SW 1271 (cell line): ENCODE results near the gene NEK10.

Experiments used
- DNase-seq, 2 experiments: peaks; one replicate each; lab custom pipeline; 2025; lab: John Stamatoyannopoulos, UW

NEK10 gene

DNA sequence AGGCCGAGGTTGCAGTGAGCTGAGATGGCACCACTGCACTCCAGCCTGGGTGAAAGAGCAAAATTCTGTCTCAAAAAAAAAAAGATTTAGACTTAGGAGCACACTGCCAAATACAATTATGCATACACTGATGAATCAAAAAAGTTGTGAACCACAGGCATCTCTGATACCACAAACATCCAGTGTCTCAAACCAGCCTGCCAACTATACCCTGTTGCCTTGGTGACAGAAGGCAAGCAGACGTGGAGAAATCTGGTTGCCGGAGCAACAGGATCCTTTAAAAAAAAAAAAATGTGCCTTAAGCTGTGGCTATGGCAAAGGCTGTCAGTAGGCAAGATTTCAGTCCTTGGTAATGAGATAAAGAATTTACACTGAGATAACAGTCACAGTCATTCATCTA lies 202.3 kb downstream of the NEK10 start:
- DNase-seq = no peak

DNA sequence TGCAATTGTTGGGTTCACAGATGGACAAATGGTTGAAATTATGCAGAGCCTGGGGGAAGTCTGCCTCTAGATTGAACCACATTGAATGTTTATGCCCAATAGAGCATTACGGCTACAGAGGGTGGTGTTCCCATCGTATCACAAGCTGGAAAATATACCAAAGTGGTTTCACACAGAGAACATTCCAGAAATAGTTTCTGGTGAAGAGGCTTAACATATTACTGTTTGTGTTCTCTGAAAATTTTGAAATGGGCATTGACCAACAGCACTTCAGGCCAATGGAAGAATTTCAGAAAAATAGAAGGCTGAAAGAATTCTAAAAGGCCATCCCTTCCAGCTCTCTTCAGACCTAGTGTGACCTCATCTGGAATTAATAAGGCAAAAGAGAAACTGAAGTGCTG lies 203.9 kb downstream of the NEK10 start:
- DNase-seq = no peak

DNA sequence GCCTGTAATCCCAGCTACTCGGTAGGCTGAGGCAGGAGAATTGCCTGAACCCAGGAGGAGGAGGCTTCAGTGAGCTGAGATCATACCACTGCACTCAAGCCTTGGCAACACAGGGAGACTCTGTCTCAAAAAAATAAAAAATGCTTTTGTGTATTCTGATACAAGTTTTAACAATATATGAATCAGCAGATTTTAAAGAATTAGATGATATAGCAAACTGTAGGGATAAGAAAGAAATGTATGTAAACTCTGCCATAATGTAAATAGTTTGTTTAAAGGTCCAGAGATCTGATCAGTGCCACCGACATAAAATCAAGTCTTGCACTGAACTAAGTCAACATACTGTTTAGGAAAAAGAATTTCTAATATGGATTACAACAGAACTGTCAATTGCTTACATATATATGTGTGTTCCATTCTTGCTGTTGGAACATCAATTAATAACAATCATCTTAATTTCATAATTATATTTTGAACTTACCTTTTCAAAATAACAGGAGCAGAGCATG lies 208.3 kb downstream of the NEK10 start:
- no peak for DNase-seq

DNA sequence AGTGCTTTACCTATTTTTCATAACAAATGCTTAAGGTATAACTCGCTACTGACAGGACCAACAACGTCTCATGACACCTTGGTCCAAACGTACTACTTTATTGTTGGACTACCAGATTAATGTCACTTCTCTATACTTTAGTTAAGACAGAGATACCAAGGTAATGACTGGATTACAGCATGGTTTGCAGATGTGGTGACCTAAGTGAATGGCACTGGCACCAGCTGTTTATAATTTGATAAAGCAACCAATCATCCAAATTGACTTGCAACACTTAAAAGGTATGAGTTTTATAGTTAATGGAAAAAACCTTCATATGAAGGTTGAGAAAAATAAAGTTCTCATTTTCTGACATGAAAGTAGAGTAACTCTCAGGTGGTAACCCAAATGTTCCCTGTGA lies 209.0 kb downstream of the NEK10 start:
- DNase-seq = no peak

DNA sequence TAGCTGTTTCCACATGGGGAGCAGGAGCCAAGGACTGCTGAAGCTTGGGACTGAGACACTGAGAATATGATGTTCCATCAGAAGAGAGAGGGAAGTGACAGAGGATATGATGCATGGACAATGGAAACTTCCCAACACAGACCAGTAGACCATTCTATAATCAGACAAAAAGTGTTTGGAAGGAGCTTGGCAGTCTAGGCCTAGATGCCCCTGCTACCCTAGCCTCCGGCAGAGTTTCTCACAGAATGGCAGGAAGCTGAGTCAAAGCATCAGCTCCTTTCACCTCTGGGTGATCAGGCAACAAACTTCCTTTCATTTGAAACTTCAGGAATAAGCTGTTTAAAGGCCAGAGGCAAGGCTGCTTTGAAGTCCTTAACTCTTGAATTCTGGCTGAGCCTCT lies 222.0 kb downstream of the NEK10 start:
- peak in 1 of 2 experiments; percentile 31 for DNase-seq

DNA sequence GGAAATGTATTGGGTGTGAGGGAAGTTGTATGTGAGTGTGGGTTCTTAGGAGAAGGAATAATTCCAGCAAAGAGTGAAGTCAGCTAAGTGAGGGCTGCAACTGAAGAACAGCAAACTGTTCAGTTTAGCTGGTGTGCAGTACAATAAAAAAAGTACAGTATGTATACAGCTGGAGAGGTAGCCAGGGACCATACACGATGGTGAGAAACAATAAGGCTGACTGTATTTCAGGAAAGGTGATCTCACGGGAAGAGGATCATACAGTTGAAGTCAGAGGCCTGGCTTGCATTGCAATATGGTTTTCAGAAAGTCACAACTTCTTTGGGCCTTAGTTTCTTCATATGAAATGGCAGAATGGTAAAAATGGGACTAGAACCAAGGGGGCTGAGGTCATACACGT lies 222.4 kb downstream of the NEK10 start:
- no peak for DNase-seq

DNA sequence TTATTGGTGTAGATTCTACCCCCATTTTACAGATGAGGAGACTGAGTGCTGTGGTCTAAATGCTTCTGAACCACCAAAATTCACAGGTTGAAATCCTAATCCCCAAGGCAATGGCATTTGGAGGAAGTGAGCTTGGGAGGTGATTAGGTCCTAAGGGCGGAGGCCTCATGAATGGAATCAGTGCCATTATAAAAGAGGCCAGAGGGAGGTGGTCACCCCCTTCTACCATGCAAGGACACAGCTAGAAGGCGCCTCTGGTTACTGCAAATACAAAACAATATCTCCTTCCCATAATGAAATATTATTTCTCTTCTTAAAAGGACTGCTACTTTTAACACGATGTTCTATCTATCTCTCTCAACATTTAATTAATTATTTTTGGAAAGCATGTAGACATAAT lies 223.5 kb downstream of the NEK10 start:
- no peak for DNase-seq

DNA sequence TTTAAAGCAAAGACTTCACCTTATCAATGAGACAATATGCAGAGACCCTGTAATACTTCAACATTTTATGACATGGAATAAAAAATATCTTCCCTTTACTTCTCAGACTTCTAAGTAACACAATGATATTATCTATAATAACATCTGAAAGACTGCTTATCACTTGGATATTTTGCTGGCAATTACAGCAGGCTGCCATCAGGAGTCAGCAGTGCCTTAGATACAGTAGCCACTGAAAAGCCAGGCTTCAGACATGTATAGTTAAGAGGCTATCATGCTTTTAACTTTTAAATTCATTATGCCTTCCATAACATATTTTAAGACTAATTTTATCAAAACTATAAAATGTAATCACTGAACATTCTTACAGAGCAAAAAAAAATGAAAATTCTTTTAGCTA lies 227.5 kb downstream of the NEK10 start:
- no peak for DNase-seq

DNA sequence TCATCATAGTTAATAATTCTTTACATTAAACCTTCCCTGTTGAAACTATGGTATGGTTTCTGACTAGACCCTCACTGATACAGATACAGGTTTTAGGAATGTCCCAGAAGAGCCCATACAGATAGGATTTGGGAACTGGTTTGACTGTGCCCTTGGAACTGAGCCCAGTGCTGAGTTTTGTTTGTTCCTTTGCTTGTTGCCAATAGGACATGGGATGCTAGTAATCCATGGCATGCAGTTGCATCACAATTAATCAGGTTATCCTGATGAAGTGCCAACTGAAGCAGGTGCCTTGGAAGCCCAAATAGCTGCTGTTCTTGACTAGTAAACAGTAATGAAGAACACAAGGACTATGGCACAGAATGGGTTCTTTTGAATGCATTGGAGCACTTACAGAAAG lies 230.6 kb downstream of the NEK10 start:
- no peak for DNase-seq

DNA sequence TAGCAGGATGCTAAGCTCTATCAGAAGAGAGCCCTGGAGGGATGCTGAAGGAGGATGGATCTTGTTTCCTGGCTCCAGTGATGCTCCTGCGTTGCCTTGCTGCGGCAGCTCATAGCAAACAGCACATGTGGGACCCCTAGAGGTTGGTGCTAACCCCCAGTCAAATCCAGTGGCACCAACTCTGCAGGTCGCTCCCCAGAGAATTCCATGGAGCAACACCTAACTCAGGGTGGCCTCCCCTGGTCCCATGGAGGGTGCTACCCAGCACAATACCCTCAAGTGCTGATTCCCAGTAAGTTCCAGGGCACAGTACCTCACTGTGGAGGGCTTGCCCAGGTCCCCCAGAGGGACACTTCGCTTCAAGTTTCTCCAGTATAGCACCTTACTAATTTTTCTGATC lies 231.2 kb downstream of the NEK10 start:
- DNase-seq = no peak

DNA sequence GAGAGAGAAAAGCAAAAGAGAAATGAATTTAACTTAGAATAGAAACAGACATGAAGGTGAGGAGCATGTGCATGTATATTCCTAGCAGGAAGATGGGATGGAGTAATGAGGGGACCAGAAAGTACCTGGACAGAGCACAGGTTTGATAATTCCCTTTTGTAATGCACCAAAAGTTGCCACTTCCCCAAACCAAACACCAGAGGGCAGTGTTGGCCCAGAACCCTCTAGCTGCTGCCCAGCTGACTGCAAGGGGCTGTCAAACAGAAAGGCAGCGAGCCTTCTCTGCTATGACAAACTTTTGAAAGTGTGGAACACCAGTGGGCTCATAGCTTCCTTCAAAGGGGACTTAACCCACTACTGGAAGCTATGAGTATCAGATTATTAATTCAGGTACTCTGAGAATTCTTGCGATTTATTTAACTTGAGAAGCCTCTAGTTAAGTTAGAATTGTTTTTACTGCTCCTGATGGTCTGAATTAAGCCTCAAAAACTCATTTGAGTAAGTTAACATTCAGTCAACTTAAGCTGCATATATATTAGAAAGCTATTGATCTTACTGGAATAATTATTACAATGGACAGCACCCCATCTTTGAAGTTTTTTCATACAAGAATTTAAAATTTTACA lies 234.9 kb downstream of the NEK10 start:
- DNase-seq = peak; percentile 13 to 72

DNA sequence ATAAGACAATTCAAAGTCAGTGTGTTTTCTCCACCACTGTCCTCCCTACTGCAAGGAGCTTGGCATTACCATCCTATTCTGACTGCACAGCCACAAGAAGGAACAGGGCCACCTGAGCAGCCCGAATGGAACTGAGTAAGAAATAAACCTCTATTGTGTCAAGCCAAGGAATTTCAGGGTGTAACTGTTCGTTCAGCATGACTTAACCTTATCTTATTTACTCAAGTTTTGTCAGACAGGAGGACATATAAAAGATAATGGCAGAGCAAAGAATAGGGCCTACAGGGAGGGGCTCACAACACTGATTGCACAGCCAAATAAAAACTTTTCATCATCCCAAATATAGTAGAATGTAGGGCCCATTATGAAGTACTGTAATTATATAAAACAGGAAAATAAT lies 236.1 kb downstream of the NEK10 start:
- no peak for DNase-seq

DNA sequence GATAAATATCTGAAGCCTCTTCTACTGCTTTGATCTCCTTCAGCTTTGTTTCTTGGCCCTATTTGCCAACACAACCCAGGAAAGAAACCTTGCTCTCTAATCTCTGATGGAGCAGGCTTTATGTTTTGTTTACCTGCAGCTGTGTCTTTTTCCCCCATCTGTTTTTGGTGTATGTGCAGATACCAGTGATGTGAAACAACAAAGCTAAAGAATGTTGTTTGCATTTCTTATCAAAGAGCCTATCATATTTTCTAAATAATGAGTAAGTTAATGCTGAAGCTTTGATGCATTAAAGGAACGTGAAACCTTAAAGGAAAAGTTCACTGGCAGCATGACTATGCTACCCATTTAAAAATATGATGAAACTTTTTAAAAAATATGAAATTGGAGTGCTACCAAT lies 238.4 kb downstream of the NEK10 start:
- no peak for DNase-seq

DNA sequence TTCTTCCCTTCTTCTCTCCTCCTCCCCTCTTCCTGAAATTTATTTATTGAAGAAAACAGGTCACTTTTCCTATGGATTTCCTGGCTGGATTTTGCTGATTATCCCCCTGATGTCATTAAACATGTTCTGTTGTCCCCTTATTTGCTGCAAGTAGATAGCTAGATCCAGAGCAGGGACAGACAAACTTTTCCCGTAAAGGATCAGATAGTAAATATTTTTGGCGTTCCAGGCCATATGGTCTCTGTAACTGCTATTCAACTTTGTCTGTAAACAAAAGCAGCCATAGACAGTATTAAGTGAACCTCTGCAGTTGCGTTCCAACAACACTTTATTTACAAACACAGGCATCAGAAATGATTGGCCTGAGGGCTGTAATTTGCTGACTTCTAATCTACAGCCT lies 241.3 kb downstream of the NEK10 start:
- DNase-seq = no peak

DNA sequence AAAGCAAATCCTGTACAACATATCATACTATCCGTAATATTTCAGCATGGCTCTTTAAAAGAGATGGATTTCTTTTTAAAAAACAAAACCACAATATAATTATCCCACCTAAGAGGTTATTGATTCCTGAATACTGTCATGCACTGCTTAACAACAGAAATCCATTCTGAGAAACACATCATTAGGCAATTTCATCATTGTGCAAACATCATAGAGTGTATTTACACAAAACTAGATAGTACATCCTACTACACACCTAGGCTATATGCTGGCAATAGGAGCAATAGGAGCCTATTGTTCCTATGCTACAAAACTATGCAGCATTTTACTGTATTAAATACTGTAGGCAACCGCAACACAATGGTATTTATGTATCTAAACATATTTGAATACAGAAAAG lies 242.0 kb downstream of the NEK10 start:
- DNase-seq = no peak

DNA sequence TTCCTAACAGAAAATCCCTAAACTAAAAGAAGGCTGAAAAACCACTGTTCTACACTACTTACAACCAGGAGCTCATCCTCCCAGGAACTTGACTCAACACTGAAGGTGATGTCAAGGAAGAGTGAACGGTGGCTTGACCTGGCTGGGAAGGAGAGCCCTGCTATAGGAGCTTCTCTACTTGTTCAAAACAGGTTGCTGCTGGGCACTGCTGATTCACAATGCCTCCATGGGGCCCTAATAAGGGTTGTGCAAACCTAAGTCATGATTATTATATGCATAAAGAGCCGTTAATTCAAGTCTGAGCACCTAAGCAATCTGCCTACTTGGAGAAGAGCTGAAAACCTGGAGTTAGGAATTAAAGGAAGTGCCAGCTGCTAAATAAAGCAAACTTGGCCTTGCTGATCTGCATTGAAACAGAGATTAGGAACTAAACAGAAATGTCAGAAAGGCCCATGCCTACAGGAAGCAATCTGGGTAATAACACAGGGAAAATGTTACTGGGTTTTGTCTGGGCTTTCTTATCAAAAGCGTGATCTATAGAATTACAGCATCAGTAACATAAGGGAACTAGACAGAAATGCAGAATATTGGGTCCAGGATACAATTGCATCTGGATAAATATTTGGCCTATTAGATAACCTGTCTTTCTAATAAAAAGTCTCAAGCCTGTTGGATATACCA lies 243.2 kb downstream of the NEK10 start:
- no peak for DNase-seq

DNA sequence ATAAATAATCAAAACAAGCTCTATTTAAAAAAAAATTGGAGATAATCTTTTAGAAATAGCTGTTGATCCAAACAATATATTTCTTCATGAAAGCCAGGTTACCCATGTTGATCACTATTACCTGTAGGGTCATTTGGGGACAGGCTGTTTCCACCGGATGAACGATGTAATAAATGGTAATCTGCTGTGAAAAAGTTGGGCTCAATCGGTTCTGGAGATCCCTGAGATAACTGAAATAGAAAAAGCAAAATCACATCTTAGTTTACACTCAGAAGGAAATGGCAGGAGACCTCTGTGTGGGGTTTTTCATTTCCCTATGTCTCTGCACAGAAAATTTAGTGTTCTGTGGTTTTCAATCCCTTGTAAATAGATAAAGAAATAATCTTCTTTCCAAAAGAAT lies 249.5 kb downstream of the NEK10 start:
- no peak for DNase-seq

DNA sequence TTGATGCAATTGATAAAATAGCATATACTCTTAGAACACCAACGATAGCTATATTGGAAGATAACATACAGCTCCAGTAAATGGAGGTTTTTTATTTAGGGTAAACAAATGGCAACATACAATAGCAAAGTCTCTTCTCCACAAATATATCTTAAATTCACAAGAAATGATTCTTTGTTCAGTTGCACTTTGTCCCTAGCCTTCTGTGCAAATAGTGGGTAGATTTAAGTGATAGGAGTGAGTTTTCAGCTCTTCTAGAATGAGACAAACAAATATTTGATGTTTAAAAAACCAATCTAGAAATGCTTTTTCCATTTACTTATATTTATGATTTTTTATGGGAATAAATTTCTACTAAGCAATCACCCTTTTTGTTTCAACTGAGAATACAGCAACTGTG lies 253.8 kb downstream of the NEK10 start:
- no peak for DNase-seq

DNA sequence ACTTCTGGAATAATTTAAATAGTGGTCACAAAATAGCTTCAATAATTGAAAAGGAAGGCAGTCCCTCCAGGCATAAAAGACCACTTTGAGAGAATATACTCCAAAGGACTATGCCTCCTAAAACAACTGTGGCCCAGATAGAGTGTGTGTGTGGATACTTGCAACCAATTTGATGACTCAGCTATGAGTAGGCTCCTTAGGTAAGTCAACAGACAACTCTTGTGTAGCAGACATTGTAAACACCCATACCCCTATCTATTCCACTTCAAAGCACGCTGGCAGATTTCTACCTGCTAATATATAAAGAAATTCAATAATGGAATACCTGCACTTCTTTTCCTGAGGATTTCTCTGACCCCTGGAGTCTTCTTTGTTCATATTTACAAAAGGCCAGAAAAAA lies 254.5 kb downstream of the NEK10 start:
- DNase-seq = no peak

DNA sequence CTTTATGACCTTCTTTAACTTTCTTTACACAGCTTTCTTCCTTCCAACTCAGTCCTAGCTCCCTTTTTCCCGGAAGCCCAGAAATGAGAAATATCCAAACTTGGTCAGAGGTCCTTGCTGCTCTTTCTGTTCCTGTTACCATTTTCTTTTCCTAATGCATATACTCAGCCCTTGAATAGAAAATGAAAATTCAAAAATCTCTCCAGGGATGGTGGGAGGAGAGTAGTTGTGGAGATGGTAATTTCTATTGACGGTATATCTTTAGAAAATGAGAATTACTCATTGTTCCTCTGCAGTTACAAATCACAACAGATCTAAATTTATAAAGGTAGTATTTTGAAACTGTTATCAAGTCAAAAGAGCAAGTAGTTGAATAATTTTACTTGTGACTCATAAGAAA lies 255.1 kb downstream of the NEK10 start:
- no peak for DNase-seq

DNA sequence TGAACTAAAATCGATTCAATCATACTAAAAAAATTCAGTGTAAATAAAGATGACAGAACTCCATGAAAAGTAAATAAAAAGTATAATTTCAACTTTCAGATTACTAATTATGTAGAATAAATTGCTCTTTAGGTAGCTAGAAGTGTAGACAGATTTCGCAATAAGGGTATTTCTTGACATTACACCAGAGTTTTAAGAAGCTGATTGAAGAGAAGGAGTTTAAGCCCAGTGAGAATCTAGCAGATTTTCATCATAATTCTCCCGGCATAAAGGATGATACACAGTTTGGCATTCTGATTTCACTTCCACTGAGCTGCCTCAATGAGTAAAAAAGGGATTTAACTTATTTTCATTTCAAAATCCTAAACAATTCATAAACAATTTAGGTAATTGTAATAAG lies 259.2 kb downstream of the NEK10 start:
- DNase-seq = no peak

DNA sequence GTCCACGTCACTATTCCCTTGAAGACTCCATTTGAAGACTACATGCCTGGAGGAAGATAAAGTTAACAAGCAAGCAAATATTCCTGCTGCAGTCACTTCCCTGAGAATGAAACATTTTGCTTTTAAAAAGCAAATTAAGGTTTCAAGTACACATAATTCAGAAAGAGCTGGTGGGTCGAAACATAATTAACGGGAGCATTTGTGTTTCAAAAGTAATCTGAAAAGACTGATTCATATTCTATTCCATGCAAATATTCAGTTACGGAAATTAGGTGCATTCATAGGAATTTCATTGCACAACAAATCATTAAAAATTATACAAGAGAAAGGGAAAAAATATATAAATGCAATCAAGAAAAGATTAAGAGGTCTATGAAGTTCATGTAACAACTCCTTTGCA lies 260.9 kb downstream of the NEK10 start:
- no peak for DNase-seq

DNA sequence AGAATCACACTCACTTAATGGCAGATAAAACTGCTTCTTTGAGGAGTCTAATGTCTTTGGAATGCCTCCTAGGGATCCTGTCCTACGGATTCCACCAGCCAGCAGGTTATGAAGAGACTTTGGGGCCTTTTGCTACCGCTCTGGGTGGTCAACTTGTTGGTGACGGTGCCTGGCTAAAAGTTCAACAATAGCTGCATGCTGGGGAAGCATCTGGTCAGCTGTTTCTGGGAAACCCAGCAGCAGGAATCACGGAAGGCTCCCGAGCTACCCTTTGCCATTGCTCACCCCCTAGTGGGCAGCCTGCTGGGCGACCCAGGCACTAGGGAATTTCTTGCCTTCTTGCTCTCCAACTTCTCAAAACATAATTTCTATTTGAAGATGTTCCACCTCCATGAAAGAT lies 263.3 kb downstream of the NEK10 start:
- no peak for DNase-seq

DNA sequence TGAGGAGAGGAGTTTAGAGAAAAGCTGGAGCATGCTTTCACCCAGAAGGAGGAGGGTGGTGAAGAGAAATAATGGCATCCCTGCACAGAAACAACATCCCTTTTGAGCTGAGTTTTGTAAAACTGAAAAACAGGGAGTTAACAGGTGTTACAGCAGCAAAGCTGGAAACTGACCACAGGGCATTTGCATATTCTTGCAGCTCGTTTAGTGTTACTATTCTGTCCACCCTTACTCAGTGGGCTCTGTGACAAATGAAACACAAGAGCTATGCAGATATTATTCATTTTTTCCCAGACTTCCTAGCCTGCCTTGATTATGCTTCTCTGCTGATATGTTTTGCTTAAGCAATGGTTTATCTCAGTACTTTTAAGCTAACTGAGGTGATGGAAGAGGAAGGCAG lies 272.0 kb downstream of the NEK10 start:
- DNase-seq = no peak
